Cardiac muscle cell (in vitro differentiated cells and primary cell): ENCODE results near the gene ANGPTL7. TPM values are rescaled to one million over a fixed set of nuclear protein-coding genes. Genes with fewer than 3 reads are reported as not detected.

ENCODE experiments used
- DNase-seq, 2 donors: peaks; one replicate each; pipeline versions ENCODE4 v3.0.0 to v3.0.0-alpha.2; 2010 to 2017; ENCODE audit warnings: low read depth in 1 of 2, low spot score in 1 of 2
- H3K27ac ChIP-seq: fragments of 200-600 bp; sonication (generic); 2 replicates; pipeline ENCODE4 v1.5.1; 2016
- H3K27me3 ChIP-seq: fragments of 200-600 bp; sonication (generic); 2 replicates; pipeline ENCODE4 v1.6.0; 2016; ENCODE audit warnings: control low read depth
- H3K36me3 ChIP-seq: fragments of 200-600 bp; sonication (generic); 2 replicates; pipeline ENCODE4 v1.5.1; 2016; ENCODE audit warnings: control low read depth
- H3K4me1 ChIP-seq: fragments of 200-600 bp; sonication (generic); 2 replicates; pipeline ENCODE4 v1.8.1; 2017; ENCODE audit warnings: low read depth, mild to moderate bottlenecking, mixed run types
- H3K4me3 ChIP-seq: fragments of 200-600 bp; sonication (generic); 2 replicates; pipeline ENCODE4 v1.5.1; 2016; ENCODE audit warnings: mild to moderate bottlenecking
- H3K9me3 ChIP-seq: fragments of 200-600 bp; sonication (generic); 2 replicates; pipeline ENCODE4 v1.5.1; 2017; ENCODE audit warnings: low read depth, mild to moderate bottlenecking, control low read depth
- CTCF ChIP-seq: IDR thresholded peaks from 2 replicates; pipeline ENCODE4 v1.5.1; 2012; ENCODE audit warnings: low read depth, mild to moderate bottlenecking, low read length
- polyA plus RNA-seq: library from polyadenylated mRNA; unstranded; fragments of >200 nt; fragmentation: Nextera tagmentation; extraction: Ambion mirVana; gene quantifications from 2 replicates; pipeline ENCODE4 v1.2.1, GENCODE V29; 2016
- total RNA-seq: library from RNA; depleted of rRNA; stranded (reverse); fragments of >200 nt; gene quantifications from 2 replicates; pipeline ENCODE4 v1.2.3, GENCODE V29; 2016

The ANGPTL7 gene
- total RNA-seq (not detected in 2 replicates), polyA plus RNA-seq (not detected in 2 replicates)

- H3K27me3 ChIP-seq = no peaks in the 10 kb centered on the region
- H3K4me1 ChIP-seq = peaks cover 14% of the 10 kb centered on the region
- no peak for DNase-seq
- H3K4me3 ChIP-seq = no peak within 1 kb of the TSS
- peaks cover 19% of the 10 kb centered on the region for H3K36me3 ChIP-seq
- no peak for TF ChIP-seq CTCF
- no peak within 1 kb of the TSS for H3K27ac ChIP-seq
- H3K9me3 ChIP-seq = no peaks in the 10 kb centered on the region
These were observed at the start of gene ANGPTL7 for GRCh38 chr1:11188858-11189451. TSS of gene ANGPTL7 (plus strand) at chr1:11189355. CDS start at chr1:11189580, 225 bp downstream.

- no peak overlapping the region for H3K4me3 ChIP-seq
- TF ChIP-seq CTCF = no peak
- no peaks in the 10 kb centered on the region for H3K27me3 ChIP-seq
- H3K4me1 ChIP-seq = no peaks in the 10 kb centered on the region
- H3K27ac ChIP-seq = no peak overlapping the region
- no peaks in the 10 kb centered on the region for H3K9me3 ChIP-seq
- no peak for DNase-seq
- peaks cover 34% of the 10 kb centered on the region for H3K36me3 ChIP-seq
These were observed 46.4 kb upstream of the ANGPTL7 start for GRCh38 chr1:11142618-11143391.

- H3K27me3 ChIP-seq = no peaks in the 10 kb centered on the region
- no peak overlapping the region for H3K4me3 ChIP-seq
- DNase-seq = no peak
- TF ChIP-seq CTCF = no peak
- H3K27ac ChIP-seq = no peak overlapping the region
- H3K4me1 ChIP-seq = no peaks in the 10 kb centered on the region
- H3K36me3 ChIP-seq = peaks cover 30% of the 10 kb centered on the region
- no peaks in the 10 kb centered on the region for H3K9me3 ChIP-seq
These were observed 45.8 kb upstream of the ANGPTL7 start for GRCh38 chr1:11143401-11143800.

- Histone ChIP-seq H3K36me3 (peaks cover 28% of the 10 kb centered on the region), H3K27ac (no peak overlapping the region), H3K9me3 (no peaks in the 10 kb centered on the region), H3K27me3 (no peaks in the 10 kb centered on the region), H3K4me1 (no peaks in the 10 kb centered on the region), H3K4me3 (no peak overlapping the region)
- no peak for TF ChIP-seq CTCF
- peak in 1 of 2 donors; percentile 41 for DNase-seq
These were observed 45.2 kb upstream of the ANGPTL7 start for GRCh38 chr1:11143907-11144306.

GRCh38 chr1:11144570-11145256 is 44.4 kb upstream of the ANGPTL7 start:
- Histone ChIP-seq H3K27ac (no peak overlapping the region), H3K4me1 (no peaks in the 10 kb centered on the region), H3K27me3 (no peaks in the 10 kb centered on the region), H3K36me3 (peaks cover 26% of the 10 kb centered on the region), H3K9me3 (no peaks in the 10 kb centered on the region), H3K4me3 (no peak overlapping the region)
- TF ChIP-seq CTCF = no peak
- DNase-seq = no peak
